Uterus (tissue), 4 donors: ENCODE data around the gene P2RX5. TPM values are rescaled to one million over a fixed set of nuclear protein-coding genes. Genes with fewer than 3 reads are reported as not detected.
"Not testable (repeated sequence)": the region's sequence is repeated elsewhere in the genome, so short reads cannot be mapped to it uniquely, and the experiment has no call there.

Experiments used
- DNase-seq, 2 donors: peaks; one replicate each; pipeline ENCODE4 v3.0.0-alpha.2; 2019 to 2020
- H3K27ac ChIP-seq, 2 donors: fragments of 200-600 bp; sonication (generic); 1 replicate in 1 of 2; 2 replicates in 1 of 2; pipeline ENCODE4 v1.5.1; 2016 to 2018
- H3K27me3 ChIP-seq, 2 donors: fragments of 200-600 bp; sonication (generic); one replicate each; pipeline ENCODE4 v1.5.1; 2018 to 2019; ENCODE audit warnings: control low read depth in 1 of 2
- H3K36me3 ChIP-seq, 2 donors: fragments of 200-600 bp; sonication (generic); one replicate each; pipeline ENCODE4 v1.5.1; 2019; ENCODE audit warnings: control low read depth in 1 of 2
- H3K4me1 ChIP-seq, 2 donors: fragments of 200-600 bp; sonication (generic); one replicate each; pipeline ENCODE4 v1.5.1; 2018 to 2019; ENCODE audit warnings: control low read depth in 1 of 2
- H3K4me3 ChIP-seq, 2 donors: fragments of 200-600 bp; sonication (generic); 1 replicate in 1 of 2; 2 replicates in 1 of 2; pipeline ENCODE4 v1.5.1; 2018 to 2019; ENCODE audit warnings: mild to moderate bottlenecking in 1 of 2
- H3K9me3 ChIP-seq, 2 donors: fragments of 200-600 bp; sonication (generic); one replicate each; pipeline ENCODE4 v1.5.1; 2019; ENCODE audit warnings: control low read depth in 1 of 2
- CTCF ChIP-seq, 4 experiments: fragments of 200-600 bp in 2 of 4; fragments of 450-650 bp in 2 of 4; sonication (generic) in 2 of 4; IDR thresholded peaks; one replicate each; pipeline ENCODE4 v1.5.1; 2016 to 2019; ENCODE audit warnings: antibody characterized with exemption in 4 of 4, mild to moderate bottlenecking in 2 of 4, moderate library complexity in 1 of 4
- POLR2A ChIP-seq, 2 donors: fragments of 450-650 bp; IDR thresholded peaks; one replicate each; pipeline ENCODE4 v1.6.1; 2016; ENCODE audit warnings: antibody characterized with exemption in 2 of 2, mild to moderate bottlenecking in 1 of 2, moderate library complexity in 1 of 2
- intact Hi-C: fragments of 100-400 bp; cut with DNase I; formaldehyde crosslinking; loops from one replicate; pipeline ENCODE4 v1.15.1; 2023; ENCODE audit warnings: low total_unique reads
- total RNA-seq, 4 donors: library from RNA; depleted of rRNA in 3 of 4; stranded (reverse); fragments of >200 nt in 3 of 4; gene quantifications; one replicate each; pipeline versions ENCODE4 v1.1.0 to v1.2.4, GENCODE V29; 2014 to 2023
- donor health status: DM: yes; HTN: yes; CAD: no.

The P2RX5 gene
- total RNA-seq, 4 donors from 2014 or later = 0.51 to 8.2 (median 1.1) TPM

GRCh38 chr17:3739422-3740124, 43.6 kb upstream of the P2RX5 start:
- no peaks in the 10 kb centered on the region for H3K27me3 ChIP-seq
- intact Hi-C loops = no loop called here

GRCh38 chr17:3738562-3739295, 42.8 kb upstream of the P2RX5 start:
- no peak overlapping the region for H3K27ac ChIP-seq
- H3K4me1 ChIP-seq = peaks cover 0 to 4% of the 10 kb centered on the region in 2 donors
- intact Hi-C loops = no loop called here
- no peak for TF ChIP-seq POLR2A (IDR thresholded peaks at IDR 0.05)
- H3K9me3 ChIP-seq = no peaks in the 10 kb centered on the region
- no peaks in the 10 kb centered on the region for H3K36me3 ChIP-seq
- no peaks in the 10 kb centered on the region for H3K27me3 ChIP-seq
- DNase-seq = no peak
- no peak overlapping the region for H3K4me3 ChIP-seq

More at GRCh38 chr17:3739422-3740124, 43.6 kb upstream of the P2RX5 start:
- H3K27ac ChIP-seq = no peak overlapping the region
- DNase-seq = no peak
- no peak for TF ChIP-seq POLR2A (IDR thresholded peaks at IDR 0.05)
- no peak for TF ChIP-seq CTCF (IDR thresholded peaks at IDR 0.05)
- H3K4me3 ChIP-seq = no peak overlapping the region
- no peaks in the 10 kb centered on the region for H3K36me3 ChIP-seq
- H3K4me1 ChIP-seq = peaks cover 0 to 4% of the 10 kb centered on the region in 2 donors
- H3K9me3 ChIP-seq = no peaks in the 10 kb centered on the region

- H3K27ac ChIP-seq = no peak overlapping the region
- peaks cover 0 to 4% of the 10 kb centered on the region in 2 donors for H3K4me1 ChIP-seq
- no peak for DNase-seq
- no peaks in the 10 kb centered on the region for H3K9me3 ChIP-seq
- H3K27me3 ChIP-seq = no peaks in the 10 kb centered on the region
- intact Hi-C loops = no loop called here
- no peak overlapping the region for H3K4me3 ChIP-seq
- H3K36me3 ChIP-seq = no peaks in the 10 kb centered on the region
- TF ChIP-seq POLR2A (IDR thresholded peaks at IDR 0.05) (no peak), CTCF (IDR thresholded peaks at IDR 0.05) (no peak)
Measured at GRCh38 chr17:3735515-3735914, 39.6 kb upstream of the P2RX5 start.

- H3K4me1 ChIP-seq, H3K27ac ChIP-seq, H3K4me3 ChIP-seq, intact Hi-C loops, H3K36me3 ChIP-seq, H3K9me3 ChIP-seq, H3K27me3 ChIP-seq, DNase-seq: not testable (repeated sequence)
Measured at GRCh38 chr17:3734911-3735276, 38.9 kb upstream of the P2RX5 start.

GRCh38 chr17:3732210-3732621, 36.3 kb upstream of the P2RX5 start:
- Histone ChIP-seq H3K9me3 (no peaks in the 10 kb centered on the region), H3K4me1 (peaks cover 0 to 2% of the 10 kb centered on the region in 2 donors), H3K27me3 (no peaks in the 10 kb centered on the region), H3K36me3 (no peaks in the 10 kb centered on the region), H3K27ac (no peak overlapping the region), H3K4me3 (no peak overlapping the region)
- TF ChIP-seq CTCF (IDR thresholded peaks at IDR 0.05) = no peak
- TF ChIP-seq POLR2A (IDR thresholded peaks at IDR 0.05) = no peak
- intact Hi-C loops = no loop called here
- DNase-seq = no peak

- no peaks in the 10 kb centered on the region for H3K4me1 ChIP-seq
- no peak for DNase-seq
- no peaks in the 10 kb centered on the region for H3K27me3 ChIP-seq
- H3K4me3 ChIP-seq = no peak overlapping the region
- H3K9me3 ChIP-seq = no peaks in the 10 kb centered on the region
- no peaks in the 10 kb centered on the region for H3K36me3 ChIP-seq
- no peak overlapping the region for H3K27ac ChIP-seq
- TF ChIP-seq POLR2A (IDR thresholded peaks at IDR 0.05) (no peak), CTCF (IDR thresholded peaks at IDR 0.05) (no peak)
- intact Hi-C loops = no loop called here
Measured at GRCh38 chr17:3730881-3731429, 35.0 kb upstream of the P2RX5 start.
